GM19372 (cell line): ENCODE results near the gene STMN1.

ENCODE experiments used
- ATAC-seq: cut with Tn5 transposase; IDR thresholded peaks from one replicate; pipeline ENCODE4 v1.9.1; 2021; ENCODE audit warnings: mild to moderate bottlenecking, low read depth, moderate library complexity; ENCODE audit not compliant: unreplicated experiment

STMN1 gene

DNA sequence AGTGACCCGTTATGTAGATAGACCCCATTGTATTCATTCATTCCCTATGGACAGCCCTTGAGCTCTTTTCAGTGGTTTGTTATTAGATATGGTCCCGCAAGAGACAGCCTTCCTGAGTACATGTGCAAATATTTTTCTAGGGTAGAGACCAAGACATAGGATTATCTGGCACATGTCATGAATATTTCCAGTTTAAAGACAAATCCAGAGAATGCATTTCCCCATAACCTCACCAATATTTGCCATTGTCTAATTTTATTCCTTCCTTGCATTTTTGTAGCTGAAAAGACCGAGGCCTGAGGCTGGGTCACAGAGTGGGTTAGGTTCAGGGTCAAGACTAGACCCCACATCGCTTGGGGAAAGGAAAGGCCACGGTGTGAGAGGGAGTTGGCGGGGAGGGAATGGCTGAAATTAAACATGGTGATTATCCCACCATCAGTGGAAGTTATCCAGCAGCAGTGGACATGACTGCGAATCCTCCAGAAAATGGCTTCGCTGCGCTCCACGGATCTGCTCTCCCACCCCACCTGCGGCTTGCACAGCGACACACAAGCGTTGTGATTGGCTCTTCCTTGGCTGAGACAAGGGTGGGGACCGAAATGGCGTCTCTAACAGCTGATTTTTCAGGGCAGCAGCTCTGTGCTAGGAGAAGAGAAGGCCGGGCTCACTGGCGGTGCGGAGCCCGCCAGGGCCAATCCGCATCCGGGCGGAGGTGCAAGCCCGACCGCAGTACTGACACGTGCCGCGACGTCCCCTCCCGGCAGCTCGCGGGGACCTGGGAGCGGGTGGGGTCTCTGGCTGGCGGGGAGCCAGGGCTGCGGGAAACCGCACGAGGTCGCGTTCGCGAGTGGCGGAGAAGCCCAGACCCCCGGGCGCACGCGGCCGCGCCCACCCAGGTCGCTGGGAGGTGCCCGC lies 16.1 kb upstream of the STMN1 start:
- ATAC-seq = no peak

GRCh38 chr1:25918615-25919014 lies 12.4 kb upstream of the STMN1 start:
- no peak for ATAC-seq

DNA sequence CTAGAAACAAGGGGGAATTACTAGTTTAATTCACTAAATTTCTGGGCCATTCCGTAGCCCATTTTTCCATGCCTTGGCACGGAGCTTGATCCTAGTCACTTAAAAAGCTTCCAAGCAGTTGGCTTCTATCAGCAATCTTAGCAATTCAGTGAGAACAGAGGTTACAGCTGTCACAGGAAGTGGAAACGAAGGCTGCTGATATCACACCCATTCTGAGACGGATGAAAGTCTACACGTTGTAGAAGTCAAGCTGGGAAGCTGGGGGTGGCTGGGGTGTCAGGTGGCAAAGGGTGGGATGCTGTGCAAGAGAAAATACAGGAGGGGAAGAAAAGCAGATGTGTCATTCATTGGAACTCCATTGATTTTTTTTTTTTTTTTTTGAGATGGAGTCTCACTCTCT lies 11.8 kb upstream of the STMN1 start:
- ATAC-seq = no peak

DNA sequence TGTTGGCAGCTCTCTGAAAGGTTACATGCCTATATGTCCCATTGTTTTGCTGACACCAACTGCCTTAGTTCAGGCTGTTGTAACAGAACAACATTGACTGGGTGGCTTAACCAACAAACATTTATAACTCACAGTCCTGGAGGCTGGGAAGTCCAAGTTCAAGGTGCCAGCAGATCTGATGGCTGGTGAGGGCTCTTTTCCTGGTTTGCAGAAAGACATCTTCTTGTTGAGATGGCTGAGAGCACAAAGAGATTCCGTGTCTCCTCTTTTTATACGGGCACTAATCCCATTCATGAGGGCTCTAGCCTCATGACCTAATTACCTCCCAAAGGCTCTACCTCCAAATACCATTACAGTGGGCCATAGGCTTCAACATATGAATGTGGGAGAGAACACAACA lies 10.2 kb upstream of the STMN1 start:
- ATAC-seq = no peak

- ATAC-seq = no peak
Measured at GRCh38 chr1:25914074-25914995, 8.1 kb upstream of the STMN1 start.

DNA sequence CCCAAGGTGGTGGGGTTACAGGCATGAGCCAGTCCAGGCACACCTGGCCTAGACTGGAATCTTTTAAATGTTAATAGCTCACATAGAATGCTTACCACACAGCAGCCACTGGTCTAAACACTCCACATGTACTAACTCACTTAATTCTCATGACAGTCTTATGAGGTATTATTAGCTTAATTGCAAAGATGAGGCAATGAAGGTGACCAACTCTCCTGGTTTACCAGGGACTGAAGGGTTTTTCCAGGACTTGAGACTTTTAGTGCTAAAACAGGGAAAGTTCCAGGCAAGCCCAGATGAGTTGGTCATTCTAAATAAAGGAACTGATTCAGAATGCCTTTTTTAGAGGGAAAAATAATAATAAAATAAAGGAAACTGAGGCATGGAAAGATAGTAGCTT lies 7.0 kb upstream of the STMN1 start:
- no peak for ATAC-seq

- ATAC-seq = no peak
Measured at GRCh38 chr1:25912076-25912831, 6.0 kb upstream of the STMN1 start.

DNA sequence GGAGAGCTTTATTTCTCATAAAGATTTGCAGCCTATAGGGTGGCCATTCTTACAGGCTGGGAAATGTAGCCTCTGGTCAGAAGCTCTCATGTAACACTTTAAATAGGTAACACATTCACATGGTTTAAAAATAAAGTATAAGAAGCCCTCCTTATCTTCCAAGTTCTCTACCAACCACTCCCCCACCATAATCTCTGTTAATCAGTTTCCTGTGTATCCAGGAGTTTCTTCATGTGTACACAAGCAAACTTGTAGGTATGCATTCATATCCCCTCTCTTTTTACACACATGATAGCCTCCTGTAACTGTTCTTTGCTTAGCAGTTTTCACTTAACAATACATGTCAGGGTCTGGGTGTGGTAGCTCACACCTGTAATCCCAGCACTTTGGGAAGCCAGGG lies 4.9 kb upstream of the STMN1 start:
- ATAC-seq = no peak

DNA sequence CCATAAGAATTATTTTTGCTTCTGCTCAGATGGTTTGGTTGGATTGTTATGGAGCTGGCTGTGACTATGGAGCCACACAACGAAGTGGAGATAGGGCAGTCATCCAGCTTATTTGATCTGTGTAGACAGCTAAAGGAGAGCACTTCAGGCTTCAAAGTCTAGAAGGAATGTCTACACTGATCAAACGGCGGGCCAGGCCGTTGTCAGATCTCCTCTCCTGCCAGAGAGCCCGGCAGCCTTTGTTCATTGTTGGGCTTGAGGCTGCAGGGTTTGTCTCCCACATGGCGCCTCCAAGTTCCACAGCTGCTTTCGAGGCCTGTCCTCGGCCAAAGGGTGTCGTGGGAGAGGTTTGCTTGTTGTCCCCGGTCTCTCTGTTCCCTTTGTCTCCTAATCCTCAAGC lies 2.8 kb upstream of the STMN1 start:
- ATAC-seq = no peak

- no peak for ATAC-seq
Measured at GRCh38 chr1:25908161-25908560, 1.9 kb upstream of the STMN1 start.

- no peak for ATAC-seq
Measured at GRCh38 chr1:25907601-25908000, 1.4 kb upstream of the STMN1 start.

- ATAC-seq = no peak
Measured at GRCh38 chr1:25906644-25907300, 553 bp upstream of the STMN1 start.

GRCh38 chr1:25904943-25905679 lies 1.1 kb downstream of the STMN1 start:
- peak; percentile 64 for ATAC-seq

- ATAC-seq = no peak
Measured at GRCh38 chr1:25903986-25904385, 2.2 kb downstream of the STMN1 start.

DNA sequence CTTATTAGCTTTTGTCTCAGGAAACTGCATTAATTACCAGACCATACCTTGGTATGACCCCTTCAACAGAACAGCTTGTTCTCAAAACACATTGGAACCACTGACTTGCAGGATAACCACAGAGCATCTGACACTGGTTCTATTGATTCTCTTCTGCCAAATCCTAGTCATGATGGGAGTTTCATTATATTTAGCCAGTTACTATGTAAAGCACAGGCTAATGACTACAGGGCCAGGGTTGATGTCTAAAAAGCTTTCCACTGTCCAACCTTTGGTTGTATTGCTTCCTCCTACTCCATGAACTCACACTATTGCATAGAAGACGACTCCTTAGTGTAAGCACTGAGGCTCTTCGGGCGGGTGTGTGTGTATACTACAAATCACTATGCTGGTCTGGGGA lies 3.8 kb downstream of the STMN1 start:
- ATAC-seq = no peak

GRCh38 chr1:25900219-25900618 lies 6.0 kb downstream of the STMN1 start:
- ATAC-seq = no peak

DNA sequence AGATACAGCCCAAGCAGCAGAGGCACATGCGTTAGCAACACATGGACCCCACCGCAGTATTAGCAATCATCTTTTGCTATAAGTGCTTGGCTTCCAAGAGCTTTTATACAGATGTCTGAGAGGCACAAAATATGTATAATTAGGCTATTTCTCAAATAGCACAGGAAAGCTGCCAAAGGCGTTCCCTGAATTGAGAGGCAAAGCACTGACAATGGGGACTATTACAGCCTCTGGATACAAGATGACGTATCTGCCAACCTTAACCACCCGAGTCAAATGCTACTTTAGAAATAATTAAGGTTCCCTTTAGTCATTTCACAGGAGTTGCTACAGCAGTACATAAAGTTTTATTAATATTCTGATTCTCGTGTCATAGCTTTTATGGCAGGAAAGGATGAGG lies 6.4 kb downstream of the STMN1 start:
- ATAC-seq = no peak

DNA sequence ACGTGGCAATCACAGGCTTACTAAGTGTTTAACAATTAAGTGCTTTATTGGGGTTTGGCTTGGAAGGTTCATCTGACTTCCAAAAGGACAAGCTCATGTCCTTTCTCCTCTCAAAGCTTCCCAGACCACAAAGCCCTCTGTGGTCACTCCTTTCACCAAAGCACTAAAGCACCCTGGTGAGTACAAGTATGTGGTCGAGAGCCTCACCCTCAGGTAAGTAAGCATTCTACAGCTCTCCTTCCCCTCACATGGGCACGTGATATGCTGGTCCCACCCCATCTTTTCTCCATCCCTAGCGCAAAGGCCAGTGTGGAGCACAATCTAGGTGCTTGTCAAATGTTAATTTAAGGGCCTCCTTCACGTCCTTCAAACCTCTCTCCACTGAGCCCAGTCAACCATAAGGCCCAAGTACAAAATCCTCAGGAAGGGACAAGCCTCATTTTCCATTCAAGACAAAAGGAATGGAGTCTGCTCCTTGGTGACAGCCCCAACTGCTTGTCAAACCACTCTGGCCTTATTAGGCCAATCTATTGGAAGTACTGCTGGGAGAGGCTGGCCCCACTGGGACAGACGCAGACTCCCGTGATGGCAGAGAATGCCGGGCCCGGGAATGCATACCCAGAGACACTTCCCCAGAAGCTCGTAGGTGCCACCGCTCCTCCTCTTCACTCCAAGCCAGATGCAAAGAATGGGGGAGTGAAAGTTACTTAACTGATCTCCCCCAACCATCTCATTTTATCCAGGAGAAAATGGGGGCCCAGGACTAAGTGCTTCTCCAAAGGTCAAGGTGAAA lies 7.8 kb downstream of the STMN1 start:
- no peak for ATAC-seq

DNA sequence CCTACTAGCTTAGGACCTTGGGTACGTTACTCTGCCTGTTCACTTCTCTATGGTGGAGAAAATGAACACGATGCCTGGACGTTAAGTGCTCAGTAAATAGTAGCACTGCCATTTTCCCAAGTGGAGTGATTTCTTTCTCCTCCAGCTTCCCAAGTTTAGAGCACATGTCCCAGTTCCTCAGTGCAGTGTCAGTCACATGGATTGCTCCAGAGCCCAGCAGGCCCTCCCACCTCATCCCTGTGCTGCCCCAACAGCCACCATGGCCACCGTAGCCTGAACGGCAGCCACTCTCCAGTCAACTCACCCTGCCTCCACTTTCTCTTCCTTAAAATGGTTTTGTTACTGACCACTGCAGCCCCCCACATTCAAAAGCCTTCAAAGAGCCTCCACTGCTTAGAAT lies 8.5 kb downstream of the STMN1 start:
- ATAC-seq = no peak
